Astrocyte of the cerebellum (primary cell): Measurements from ENCODE around the gene ACAA1.

Experiments used
- DNase-seq: peaks from one replicate; pipeline ENCODE4 v3.0.0-alpha.2; 2011; ENCODE audit warnings: low read depth
- H3K4me3 ChIP-seq: 2 replicates; pipeline ENCODE4 v1.5.1; 2011; ENCODE audit warnings: mild to moderate bottlenecking, low read depth, low read length, moderate library complexity
- in situ Hi-C: cut with HindIII; loops from 2 replicates; pipeline ENCODE4 v1.10.0; 2017; ENCODE audit warnings: low sequenced_read_pairs
- TF ChIP-seq, protein P1 (sequence below): IDR thresholded peaks from 2 replicates; pipeline ENCODE4 v1.5.1; 2012; ENCODE audit warnings: low read length, low read depth, moderate library complexity, mild to moderate bottlenecking; ENCODE audit errors: missing control alignments

The ACAA1 gene

DNA sequence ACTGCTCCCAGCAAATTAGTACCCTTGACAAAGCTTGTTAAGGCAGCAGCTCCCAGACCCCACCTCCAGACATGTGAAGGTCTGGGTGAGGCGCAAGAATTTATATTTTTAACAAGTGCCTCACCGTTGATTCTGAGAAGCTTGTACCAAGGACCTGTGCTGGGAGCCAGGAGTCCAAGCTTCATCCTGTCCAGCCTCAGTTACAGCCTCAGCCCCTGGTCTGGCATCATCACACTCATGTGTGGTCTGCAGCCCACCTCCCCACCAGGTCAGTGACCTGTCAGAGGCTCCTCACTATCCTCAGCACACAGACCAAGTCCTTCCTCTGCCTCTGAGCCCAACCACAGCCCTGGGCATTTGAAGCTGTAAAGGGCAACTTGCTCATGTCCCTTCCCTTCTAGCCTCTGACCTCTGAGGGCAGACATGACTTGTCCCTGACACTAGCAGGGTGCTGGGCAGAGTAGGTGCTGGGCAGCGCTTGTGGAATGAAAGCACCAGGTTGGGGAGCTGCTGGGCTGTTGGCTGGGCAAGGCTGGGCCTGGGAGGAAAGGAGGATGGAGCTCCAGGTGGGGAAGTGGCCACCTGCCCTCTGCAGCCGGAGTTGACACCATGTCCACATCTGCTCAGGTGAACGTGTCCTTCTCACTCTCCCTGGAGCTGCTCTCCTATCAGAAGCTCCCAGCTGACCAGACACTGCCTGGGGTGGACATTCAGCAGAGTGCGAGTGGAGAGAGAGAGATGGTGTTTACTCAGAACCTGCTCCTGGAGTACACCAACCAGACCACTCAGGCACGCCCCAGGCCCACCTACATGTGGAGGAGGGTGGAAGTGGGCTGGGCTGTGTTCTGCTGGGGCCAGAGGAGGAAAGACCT lies 16.9 kb downstream of the ACAA1 start:
- TF ChIP-seq, protein P1, sequence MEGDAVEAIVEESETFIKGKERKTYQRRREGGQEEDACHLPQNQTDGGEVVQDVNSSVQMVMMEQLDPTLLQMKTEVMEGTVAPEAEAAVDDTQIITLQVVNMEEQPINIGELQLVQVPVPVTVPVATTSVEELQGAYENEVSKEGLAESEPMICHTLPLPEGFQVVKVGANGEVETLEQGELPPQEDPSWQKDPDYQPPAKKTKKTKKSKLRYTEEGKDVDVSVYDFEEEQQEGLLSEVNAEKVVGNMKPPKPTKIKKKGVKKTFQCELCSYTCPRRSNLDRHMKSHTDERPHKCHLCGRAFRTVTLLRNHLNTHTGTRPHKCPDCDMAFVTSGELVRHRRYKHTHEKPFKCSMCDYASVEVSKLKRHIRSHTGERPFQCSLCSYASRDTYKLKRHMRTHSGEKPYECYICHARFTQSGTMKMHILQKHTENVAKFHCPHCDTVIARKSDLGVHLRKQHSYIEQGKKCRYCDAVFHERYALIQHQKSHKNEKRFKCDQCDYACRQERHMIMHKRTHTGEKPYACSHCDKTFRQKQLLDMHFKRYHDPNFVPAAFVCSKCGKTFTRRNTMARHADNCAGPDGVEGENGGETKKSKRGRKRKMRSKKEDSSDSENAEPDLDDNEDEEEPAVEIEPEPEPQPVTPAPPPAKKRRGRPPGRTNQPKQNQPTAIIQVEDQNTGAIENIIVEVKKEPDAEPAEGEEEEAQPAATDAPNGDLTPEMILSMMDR: no peak
- in situ Hi-C loops: no loop called here
- no peak overlapping the region for H3K4me3 ChIP-seq
- no peak for DNase-seq

DNA sequence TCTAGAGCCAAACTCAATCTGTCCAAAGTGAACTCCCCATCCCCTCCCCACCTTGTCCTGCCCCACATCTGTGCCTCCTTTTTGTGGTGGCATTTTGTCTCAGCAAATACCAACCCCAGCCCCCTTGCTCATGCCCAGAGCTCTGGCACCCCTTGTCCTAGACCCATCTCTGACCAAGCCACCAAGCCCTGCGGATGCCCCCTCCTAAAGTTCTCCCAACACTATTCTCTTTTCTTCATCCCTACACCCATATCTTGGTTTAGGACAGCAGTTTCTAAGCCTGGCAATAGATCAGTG lies 17.7 kb downstream of the ACAA1 start:
- in situ Hi-C loops: no loop called here
- TF ChIP-seq, protein P1: no peak
- DNase-seq: no peak
- no peak overlapping the region for H3K4me3 ChIP-seq

DNA sequence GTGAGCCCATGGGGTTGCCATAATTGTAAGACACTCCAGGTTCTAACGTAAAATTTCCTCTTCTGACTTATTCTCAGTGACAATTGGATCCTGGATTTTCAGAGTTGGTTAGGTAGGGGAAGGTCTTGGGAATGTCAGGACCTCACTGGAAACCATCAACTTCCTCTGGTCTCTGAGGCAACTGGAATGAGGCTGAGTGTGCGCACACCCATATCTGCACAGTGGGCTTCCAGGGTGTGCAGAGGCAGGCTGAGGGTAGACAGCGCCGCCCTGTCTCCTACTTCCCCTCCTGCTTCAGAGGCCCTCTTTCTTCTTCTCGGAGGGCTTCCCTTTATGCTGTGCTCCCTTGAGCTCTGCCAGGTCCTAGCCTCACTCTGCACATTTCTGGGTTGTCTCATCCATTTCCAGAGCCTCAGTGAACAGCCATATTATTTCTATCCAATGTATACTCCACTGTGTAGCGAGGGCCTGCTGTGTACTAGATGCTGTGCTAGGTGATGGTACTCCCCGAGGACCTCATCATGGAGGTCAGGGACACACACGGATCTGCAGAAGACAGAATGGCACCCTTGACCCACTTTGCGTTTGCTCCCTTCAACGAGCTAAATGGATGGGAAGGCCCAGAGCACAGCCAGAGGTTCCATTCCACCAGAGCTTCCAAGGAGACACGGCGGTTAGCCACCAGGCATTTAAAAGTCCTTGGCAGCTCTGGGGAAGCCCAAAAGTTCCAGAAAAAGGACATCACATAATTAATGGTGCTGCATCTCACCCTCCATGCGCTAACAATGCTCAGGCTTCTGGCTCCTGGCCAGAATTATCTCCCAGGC lies 18.3 kb downstream of the ACAA1 start:
- no peak for DNase-seq
- H3K4me3 ChIP-seq: no peak overlapping the region
- TF ChIP-seq, protein P1: no peak
- in situ Hi-C loops: no loop called here

DNA sequence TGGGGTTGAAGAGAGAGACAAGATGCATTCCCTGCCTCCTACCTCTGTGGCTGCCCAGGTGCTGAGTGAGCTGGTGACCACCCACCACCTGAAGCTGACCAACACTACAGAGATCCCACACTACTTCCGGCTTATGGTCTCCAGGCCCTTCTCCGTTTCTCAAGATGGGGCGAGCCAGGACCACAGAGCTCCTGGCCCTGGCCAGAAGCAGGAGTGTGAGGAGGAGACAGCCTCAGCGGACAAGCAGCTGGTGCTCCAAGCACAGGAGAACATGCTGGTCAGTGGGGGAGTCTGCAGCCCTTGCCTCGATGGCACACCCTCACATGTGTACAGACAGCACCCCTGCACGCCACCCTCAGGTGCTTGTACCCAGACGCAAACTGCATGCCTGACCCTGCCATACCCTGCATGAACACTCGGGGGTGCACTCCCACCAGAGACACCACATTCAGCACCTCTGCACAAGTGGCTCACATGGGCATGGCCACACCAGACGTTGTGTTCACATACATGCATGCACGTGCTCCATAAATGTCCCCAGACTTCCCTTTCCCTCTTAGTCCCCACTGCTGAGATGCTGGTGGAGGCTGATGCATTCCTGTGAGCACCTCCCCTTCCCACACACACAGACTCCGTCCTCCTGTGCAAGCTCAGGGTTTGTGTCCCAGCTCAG lies 19.0 kb downstream of the ACAA1 start:
- no peak for DNase-seq
- TF ChIP-seq, protein P1: peak; percentile 81
- no peak overlapping the region for H3K4me3 ChIP-seq
- in situ Hi-C loops: no loop called here

DNA sequence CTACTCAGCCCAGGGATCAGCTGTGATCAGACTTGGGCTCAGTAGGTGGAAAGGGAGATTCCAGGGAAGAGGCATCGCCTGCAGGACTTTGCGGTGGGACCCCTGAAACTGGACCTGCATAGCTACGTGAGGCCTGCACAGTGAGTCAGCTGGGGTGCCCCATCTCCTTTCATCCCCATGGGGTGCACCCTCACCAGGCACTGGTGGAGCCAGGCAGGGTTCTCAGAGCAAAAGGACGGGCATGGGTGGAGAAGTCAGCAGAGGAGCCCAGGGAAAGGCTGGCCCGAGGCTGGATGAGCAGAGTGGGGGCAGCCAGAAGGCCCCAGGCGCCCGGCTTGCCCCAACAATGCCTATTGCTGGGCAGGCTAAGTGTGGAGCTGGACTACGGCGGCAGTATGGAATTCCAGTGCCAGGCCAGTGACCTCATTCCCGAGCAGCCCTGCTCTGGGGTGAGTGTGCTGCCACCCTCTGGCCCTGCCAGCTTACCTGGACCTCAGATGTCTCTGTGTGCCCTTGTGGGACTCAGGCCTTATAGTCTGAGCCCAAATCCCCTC lies 19.7 kb downstream of the ACAA1 start:
- in situ Hi-C loops: no loop called here
- no peak for DNase-seq
- no peak overlapping the region for H3K4me3 ChIP-seq
- TF ChIP-seq, protein P1: no peak

DNA sequence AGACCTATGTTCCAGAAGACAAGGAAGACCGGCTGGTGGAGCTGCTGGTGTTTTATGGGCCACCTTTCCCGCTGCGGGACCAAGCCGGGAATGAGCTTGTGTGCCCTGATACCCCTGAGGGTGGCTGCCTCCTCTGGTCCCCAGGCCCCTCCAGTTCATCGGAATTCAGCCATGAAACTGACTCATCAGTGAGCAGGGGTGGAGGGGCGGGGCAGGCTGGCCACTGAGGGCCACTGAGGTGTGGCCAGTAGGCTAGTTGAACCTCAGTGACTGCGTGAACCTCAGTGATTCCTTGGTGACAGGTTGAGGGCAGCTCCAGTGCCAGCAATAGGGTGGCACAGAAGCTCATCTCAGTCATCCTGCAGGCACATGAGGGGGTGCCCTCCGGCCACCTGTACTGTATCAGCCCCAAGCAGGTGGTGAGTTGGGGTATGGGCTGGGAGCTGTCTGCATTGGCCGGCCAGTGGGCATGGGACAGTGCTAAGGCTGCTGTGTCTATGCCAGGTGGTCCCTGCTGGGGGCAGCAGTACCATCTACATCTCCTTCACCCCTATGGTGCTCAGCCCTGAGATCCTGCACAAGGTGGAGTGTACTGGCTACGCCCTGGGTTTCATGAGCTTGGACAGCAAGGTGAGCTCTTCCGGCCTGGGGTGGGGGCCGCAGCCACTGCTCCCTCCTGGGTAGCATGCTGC lies 20.3 kb downstream of the ACAA1 start:
- H3K4me3 ChIP-seq: no peak overlapping the region
- in situ Hi-C loops: no loop called here
- no peak for DNase-seq
- TF ChIP-seq, protein P1: no peak
